Neural cell (in vitro differentiated cells): ENCODE measurements around the gene ACVR1.

Experiments used
- EP300 ChIP-seq: fragments of 450-650 bp; conservative IDR thresholded peaks from 2 replicates; pipeline ENCODE4 v1.6.1; 2014; ENCODE audit warnings: antibody characterized with exemption, mild to moderate bottlenecking, moderate library complexity; ENCODE audit not compliant: poor library complexity, severe bottlenecking
- EZH2 ChIP-seq: fragments of 200-600, 300-800 bp; shearing (Covaris generic), sonication (generic); IDR thresholded peaks from 2 replicates; pipeline ENCODE4 v1.6.1; 2014; ENCODE audit warnings: antibody characterized with exemption, low read length, borderline replicate concordance, mild to moderate bottlenecking; ENCODE audit not compliant: insufficient read depth, poor library complexity, severe bottlenecking
- POLR2AphosphoS5 ChIP-seq: IDR thresholded peaks from 2 replicates; pipeline ENCODE4 v1.6.1; 2012
- RAD21 ChIP-seq: fragments of 450-650 bp; conservative IDR thresholded peaks from 2 replicates; pipeline ENCODE4 v1.6.1; 2014; ENCODE audit warnings: antibody characterized with exemption, mild to moderate bottlenecking, moderate library complexity
- TAF1 ChIP-seq: IDR thresholded peaks from 2 replicates; pipeline ENCODE4 v1.6.1; 2012; ENCODE audit warnings: low read depth
- TF ChIP-seq, protein P1 (sequence below): fragments of 450-650 bp; IDR thresholded peaks from 2 replicates; pipeline ENCODE4 v1.5.1; 2014; ENCODE audit warnings: antibody characterized with exemption, mild to moderate bottlenecking, moderate library complexity; ENCODE audit not compliant: poor library complexity, severe bottlenecking
- TF ChIP-seq, protein P2 (sequence below): IDR thresholded peaks from 2 replicates; pipeline ENCODE4 v1.6.1; 2012; ENCODE audit warnings: borderline replicate concordance

GRCh38 chr2:157749684-157750083, 126.4 kb downstream of the ACVR1 start:
- TF ChIP-seq, protein P1, sequence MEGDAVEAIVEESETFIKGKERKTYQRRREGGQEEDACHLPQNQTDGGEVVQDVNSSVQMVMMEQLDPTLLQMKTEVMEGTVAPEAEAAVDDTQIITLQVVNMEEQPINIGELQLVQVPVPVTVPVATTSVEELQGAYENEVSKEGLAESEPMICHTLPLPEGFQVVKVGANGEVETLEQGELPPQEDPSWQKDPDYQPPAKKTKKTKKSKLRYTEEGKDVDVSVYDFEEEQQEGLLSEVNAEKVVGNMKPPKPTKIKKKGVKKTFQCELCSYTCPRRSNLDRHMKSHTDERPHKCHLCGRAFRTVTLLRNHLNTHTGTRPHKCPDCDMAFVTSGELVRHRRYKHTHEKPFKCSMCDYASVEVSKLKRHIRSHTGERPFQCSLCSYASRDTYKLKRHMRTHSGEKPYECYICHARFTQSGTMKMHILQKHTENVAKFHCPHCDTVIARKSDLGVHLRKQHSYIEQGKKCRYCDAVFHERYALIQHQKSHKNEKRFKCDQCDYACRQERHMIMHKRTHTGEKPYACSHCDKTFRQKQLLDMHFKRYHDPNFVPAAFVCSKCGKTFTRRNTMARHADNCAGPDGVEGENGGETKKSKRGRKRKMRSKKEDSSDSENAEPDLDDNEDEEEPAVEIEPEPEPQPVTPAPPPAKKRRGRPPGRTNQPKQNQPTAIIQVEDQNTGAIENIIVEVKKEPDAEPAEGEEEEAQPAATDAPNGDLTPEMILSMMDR: no peak
- no peak for TF ChIP-seq EP300
- TF ChIP-seq EZH2: no peak
- no peak for TF ChIP-seq POLR2AphosphoS5
- TF ChIP-seq TAF1: no peak
- TF ChIP-seq, protein P2, sequence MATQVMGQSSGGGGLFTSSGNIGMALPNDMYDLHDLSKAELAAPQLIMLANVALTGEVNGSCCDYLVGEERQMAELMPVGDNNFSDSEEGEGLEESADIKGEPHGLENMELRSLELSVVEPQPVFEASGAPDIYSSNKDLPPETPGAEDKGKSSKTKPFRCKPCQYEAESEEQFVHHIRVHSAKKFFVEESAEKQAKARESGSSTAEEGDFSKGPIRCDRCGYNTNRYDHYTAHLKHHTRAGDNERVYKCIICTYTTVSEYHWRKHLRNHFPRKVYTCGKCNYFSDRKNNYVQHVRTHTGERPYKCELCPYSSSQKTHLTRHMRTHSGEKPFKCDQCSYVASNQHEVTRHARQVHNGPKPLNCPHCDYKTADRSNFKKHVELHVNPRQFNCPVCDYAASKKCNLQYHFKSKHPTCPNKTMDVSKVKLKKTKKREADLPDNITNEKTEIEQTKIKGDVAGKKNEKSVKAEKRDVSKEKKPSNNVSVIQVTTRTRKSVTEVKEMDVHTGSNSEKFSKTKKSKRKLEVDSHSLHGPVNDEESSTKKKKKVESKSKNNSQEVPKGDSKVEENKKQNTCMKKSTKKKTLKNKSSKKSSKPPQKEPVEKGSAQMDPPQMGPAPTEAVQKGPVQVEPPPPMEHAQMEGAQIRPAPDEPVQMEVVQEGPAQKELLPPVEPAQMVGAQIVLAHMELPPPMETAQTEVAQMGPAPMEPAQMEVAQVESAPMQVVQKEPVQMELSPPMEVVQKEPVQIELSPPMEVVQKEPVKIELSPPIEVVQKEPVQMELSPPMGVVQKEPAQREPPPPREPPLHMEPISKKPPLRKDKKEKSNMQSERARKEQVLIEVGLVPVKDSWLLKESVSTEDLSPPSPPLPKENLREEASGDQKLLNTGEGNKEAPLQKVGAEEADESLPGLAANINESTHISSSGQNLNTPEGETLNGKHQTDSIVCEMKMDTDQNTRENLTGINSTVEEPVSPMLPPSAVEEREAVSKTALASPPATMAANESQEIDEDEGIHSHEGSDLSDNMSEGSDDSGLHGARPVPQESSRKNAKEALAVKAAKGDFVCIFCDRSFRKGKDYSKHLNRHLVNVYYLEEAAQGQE: no peak
- TF ChIP-seq RAD21: no peak
